Ishikawa (cell line): ENCODE data around the gene AIP.

ENCODE experiments used
- CEBPB ChIP-seq: IDR thresholded peaks from 2 replicates; pipeline ENCODE4 v1.6.1; 2012
- CREB1 ChIP-seq: IDR thresholded peaks from 2 replicates; pipeline ENCODE4 v1.6.1; 2012; ENCODE audit warnings: low read depth
- EGR1 ChIP-seq: IDR thresholded peaks from 2 replicates; pipeline ENCODE4 v1.6.1; 2012
- EP300 ChIP-seq: IDR thresholded peaks from 2 replicates; pipeline ENCODE4 v1.6.1; 2012; ENCODE audit warnings: borderline replicate concordance
- FOXM1 ChIP-seq: IDR thresholded peaks from 2 replicates; pipeline ENCODE4 v1.6.1; 2012; ENCODE audit warnings: low read depth, borderline replicate concordance
- NFIC ChIP-seq: IDR thresholded peaks from 2 replicates; pipeline ENCODE4 v1.6.1; 2012
- RAD21 ChIP-seq: IDR thresholded peaks from 2 replicates; pipeline ENCODE4 v1.6.1; 2012; ENCODE audit warnings: low read depth
- TAF1 ChIP-seq: IDR thresholded peaks from 2 replicates; pipeline ENCODE4 v1.6.1; 2012; ENCODE audit warnings: low read depth, mild to moderate bottlenecking
- TCF12 ChIP-seq: IDR thresholded peaks from 2 replicates; pipeline ENCODE4 v1.6.1; 2012; ENCODE audit warnings: low read depth
- TEAD4 ChIP-seq: IDR thresholded peaks from 2 replicates; pipeline ENCODE4 v1.6.1; 2012
- YY1 ChIP-seq: IDR thresholded peaks from 2 replicates; pipeline ENCODE4 v1.6.1; 2012; ENCODE audit warnings: low read depth
- ZBTB7A ChIP-seq: IDR thresholded peaks from 2 replicates; pipeline ENCODE4 v1.6.1; 2012; ENCODE audit warnings: low read depth
- TF ChIP-seq, protein P1 (sequence below): IDR thresholded peaks from 2 replicates; pipeline ENCODE4 v1.6.1; 2012; ENCODE audit warnings: low read depth, mild to moderate bottlenecking
- TF ChIP-seq, protein P2 (sequence below): IDR thresholded peaks from 2 replicates; pipeline ENCODE4 v1.6.1; 2012
- TF ChIP-seq, protein P3 (sequence below): IDR thresholded peaks from 2 replicates; pipeline ENCODE4 v1.6.1; 2012

AIP gene

DNA sequence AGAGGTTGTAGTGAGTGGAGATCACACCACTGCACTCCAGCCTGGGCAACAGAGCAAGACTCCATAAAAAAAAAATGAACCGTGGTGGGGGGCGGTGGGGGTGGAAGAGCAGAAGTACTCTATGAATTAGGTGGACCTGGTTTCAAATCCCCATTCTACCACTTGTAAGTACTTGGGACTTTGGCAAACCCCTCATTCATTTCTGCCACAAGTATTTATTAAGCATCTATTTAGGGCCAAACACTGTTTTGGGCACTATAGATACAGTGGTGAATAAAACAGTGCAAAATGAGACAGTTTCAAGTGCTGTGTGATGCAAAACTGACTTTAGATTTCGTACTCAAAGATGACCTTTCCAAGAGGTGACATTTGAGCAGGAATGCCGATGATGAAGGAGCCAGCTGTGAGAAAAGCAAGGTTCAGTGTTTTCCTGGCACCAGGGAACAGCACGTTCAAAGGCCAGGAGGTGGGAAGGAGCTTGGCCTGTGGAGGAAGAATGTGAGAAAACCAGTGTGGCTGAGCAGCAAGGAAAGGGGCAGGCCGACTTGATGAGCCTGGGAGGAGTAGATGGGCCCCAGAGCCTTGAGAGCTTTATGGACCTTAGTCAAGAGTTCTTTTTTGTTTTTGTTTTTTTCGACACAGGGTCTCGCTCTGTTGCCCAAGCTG is 12.4 kb upstream of the AIP start:
- TF ChIP-seq YY1 = no peak
- no peak for TF ChIP-seq CREB1
- no peak for TF ChIP-seq FOXM1
- TF ChIP-seq EGR1 = no peak
- TF ChIP-seq TAF1 = no peak
- TF ChIP-seq, protein P1, sequence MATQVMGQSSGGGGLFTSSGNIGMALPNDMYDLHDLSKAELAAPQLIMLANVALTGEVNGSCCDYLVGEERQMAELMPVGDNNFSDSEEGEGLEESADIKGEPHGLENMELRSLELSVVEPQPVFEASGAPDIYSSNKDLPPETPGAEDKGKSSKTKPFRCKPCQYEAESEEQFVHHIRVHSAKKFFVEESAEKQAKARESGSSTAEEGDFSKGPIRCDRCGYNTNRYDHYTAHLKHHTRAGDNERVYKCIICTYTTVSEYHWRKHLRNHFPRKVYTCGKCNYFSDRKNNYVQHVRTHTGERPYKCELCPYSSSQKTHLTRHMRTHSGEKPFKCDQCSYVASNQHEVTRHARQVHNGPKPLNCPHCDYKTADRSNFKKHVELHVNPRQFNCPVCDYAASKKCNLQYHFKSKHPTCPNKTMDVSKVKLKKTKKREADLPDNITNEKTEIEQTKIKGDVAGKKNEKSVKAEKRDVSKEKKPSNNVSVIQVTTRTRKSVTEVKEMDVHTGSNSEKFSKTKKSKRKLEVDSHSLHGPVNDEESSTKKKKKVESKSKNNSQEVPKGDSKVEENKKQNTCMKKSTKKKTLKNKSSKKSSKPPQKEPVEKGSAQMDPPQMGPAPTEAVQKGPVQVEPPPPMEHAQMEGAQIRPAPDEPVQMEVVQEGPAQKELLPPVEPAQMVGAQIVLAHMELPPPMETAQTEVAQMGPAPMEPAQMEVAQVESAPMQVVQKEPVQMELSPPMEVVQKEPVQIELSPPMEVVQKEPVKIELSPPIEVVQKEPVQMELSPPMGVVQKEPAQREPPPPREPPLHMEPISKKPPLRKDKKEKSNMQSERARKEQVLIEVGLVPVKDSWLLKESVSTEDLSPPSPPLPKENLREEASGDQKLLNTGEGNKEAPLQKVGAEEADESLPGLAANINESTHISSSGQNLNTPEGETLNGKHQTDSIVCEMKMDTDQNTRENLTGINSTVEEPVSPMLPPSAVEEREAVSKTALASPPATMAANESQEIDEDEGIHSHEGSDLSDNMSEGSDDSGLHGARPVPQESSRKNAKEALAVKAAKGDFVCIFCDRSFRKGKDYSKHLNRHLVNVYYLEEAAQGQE = no peak
- TF ChIP-seq, protein P2, sequence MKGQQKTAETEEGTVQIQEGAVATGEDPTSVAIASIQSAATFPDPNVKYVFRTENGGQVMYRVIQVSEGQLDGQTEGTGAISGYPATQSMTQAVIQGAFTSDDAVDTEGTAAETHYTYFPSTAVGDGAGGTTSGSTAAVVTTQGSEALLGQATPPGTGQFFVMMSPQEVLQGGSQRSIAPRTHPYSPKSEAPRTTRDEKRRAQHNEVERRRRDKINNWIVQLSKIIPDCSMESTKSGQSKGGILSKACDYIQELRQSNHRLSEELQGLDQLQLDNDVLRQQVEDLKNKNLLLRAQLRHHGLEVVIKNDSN = no peak

DNA sequence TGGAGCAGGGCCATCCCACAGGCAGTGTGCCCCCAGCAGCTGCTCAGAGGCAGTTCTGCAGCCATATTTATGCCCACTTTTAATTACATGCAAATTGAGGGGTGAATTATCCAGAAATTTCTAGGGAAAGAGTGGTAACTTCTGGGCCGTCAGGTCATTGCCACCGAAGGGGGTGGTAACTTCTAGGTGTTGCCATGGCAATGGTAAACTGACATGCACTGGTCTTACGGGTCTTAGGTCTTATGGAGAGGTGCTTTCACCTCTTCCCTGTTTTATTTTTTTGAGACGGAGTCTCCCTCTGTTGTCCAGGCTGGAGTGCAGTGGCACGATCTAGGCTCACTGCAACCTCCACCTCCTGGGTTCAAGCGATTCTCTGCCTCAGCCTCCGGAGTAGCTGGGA is 9.9 kb upstream of the AIP start:
- TF ChIP-seq TCF12 = no peak
- TF ChIP-seq, protein P1 = no peak

DNA sequence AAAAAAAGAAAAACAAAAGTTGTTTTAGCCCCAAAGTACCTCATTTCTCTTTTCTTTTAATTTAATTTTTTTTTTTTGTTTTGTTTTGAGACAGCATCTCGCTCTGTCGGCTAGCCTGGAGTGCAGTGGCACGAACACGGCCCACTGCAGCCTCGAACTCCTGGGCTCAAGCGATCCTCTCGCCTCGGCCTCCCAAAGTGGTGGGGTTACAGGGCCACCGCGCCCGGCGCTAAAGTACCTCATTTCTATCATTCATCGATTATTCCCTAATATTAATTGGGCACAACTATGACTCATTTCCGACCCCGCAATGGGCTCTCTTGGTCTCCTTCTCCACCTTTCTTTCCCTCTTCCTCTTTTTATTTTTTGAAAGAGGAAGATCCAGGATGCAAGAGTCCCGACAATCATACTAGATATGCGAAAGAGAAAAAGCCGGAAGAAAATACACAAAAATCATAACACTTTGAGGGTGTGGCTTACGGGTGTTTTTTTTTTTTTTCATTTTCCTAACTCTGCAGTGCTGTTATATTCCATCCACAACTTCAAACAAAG is 475 bp upstream of the AIP start:
- TF ChIP-seq TEAD4 (no peak), NFIC (no peak), FOXM1 (no peak), TCF12 (no peak), CEBPB (no peak), EP300 (no peak), ZBTB7A (no peak), CREB1 (no peak)
- TF ChIP-seq, protein P2 = no peak

DNA sequence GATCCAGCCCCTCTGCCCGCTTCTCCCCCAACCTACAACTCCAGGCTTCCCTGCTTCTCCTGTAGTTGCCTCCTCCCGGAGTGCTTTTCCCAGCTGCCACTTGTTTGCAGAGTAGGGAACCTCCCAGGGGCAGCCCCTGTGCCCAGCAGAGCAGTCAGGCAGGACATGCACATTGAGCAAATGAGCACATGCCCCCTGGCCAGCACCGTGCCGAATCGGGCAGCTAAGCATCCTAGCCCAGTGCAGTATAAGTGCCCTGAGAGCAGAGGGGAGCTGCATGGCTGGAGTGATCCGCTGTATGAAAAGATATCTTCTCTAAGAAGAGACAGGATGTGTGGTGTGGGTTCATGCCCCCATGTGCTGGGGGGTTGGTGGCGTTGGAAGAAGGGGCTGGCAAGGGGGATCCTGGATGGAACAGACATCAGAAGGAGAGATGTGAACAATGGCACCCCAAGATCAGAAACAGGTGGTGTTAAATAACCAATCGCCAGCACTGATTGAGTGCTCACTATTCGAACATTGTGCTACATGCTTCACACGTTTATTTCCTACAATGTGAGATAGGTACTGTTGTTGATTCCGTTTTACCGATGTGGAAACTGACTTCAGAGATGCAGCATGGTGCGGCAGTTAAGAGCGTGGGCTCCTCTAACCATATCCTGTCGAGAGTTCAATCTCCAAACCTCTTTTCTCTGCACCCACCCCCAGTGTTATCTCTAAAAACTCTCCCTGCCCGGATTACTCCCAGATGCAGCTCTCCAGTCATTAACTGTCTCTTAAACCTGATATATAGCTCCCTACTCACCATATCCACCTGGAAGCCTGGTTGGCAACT is 1.2 kb downstream of the AIP start:
- TF ChIP-seq CREB1 = no peak
- no peak for TF ChIP-seq FOXM1
- TF ChIP-seq YY1 = no peak
- no peak for TF ChIP-seq TAF1
- TF ChIP-seq RAD21 = no peak

DNA sequence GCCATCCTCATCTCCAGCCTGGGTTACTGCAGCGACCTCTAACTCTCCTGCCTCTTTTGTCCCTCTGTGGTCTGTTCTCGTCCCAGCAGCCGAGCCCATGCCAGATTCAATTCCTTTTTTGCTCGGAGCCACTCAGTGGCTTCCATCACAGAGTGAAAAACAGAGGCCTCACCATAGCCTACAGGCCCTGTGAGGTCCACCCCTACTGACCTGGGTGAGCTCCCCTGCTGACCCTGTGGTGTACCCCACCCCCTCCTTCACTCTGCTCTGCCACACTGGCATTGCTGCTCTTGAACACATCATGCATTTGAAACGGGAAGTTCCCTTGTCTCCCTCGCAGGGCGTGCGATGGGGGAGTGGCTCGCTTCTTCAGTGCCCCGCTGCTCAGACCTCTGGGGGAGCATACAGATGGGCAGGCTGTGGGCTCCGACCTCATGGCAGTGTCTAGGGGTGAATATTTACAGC is 2.1 kb downstream of the AIP start:
- TF ChIP-seq TCF12 = no peak
- TF ChIP-seq FOXM1 = no peak
- TF ChIP-seq, protein P3, sequence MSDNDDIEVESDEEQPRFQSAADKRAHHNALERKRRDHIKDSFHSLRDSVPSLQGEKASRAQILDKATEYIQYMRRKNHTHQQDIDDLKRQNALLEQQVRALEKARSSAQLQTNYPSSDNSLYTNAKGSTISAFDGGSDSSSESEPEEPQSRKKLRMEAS = no peak
- no peak for TF ChIP-seq RAD21
- no peak for TF ChIP-seq EP300
- no peak for TF ChIP-seq TAF1
- no peak for TF ChIP-seq CEBPB
- TF ChIP-seq CREB1 = no peak
- TF ChIP-seq YY1 = no peak
- no peak for TF ChIP-seq TEAD4
- TF ChIP-seq, protein P2 = no peak
- no peak for TF ChIP-seq EGR1
- TF ChIP-seq, protein P1 = no peak
- TF ChIP-seq ZBTB7A = no peak
- no peak for TF ChIP-seq NFIC
